AML-193 (cell line): ENCODE data around the gene STIP1.
"Not testable (repeated sequence)": the region's sequence is repeated elsewhere in the genome, so short reads cannot be mapped to it uniquely, and the experiment has no call there.

Source experiments
- DNase-seq, 2 experiments: peaks; one replicate each; lab custom pipeline; 2025; lab: John Stamatoyannopoulos, UW

STIP1 gene

GRCh38 chr11:64157631-64158394 is 28.2 kb upstream of the STIP1 start:
- DNase-seq, result no peak

DNA sequence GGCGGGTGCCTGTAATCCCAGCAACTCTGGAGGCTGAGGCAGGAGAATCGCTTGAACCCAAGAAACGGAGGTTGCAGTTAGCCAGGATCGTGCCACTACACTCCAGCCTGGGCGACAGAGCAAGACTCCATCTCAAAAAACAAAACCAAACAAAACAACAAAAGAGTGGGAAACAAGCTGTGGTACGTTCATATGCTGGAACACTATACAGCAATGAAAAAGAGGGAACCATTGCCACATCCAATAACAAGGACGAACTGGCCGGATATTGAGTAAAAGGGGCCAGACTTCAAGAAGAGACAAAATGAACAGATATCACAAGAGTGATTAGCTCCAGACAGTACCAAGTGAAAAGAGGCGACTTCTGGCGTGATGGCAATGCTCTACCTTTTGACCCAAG is 24.9 kb upstream of the STIP1 start:
- no peak for DNase-seq

GRCh38 chr11:64162769-64163168 is 23.2 kb upstream of the STIP1 start:
- DNase-seq, result not testable (repeated sequence)

- no peak for DNase-seq
Measured at GRCh38 chr11:64163951-64164350, 22.0 kb upstream of the STIP1 start.

DNA sequence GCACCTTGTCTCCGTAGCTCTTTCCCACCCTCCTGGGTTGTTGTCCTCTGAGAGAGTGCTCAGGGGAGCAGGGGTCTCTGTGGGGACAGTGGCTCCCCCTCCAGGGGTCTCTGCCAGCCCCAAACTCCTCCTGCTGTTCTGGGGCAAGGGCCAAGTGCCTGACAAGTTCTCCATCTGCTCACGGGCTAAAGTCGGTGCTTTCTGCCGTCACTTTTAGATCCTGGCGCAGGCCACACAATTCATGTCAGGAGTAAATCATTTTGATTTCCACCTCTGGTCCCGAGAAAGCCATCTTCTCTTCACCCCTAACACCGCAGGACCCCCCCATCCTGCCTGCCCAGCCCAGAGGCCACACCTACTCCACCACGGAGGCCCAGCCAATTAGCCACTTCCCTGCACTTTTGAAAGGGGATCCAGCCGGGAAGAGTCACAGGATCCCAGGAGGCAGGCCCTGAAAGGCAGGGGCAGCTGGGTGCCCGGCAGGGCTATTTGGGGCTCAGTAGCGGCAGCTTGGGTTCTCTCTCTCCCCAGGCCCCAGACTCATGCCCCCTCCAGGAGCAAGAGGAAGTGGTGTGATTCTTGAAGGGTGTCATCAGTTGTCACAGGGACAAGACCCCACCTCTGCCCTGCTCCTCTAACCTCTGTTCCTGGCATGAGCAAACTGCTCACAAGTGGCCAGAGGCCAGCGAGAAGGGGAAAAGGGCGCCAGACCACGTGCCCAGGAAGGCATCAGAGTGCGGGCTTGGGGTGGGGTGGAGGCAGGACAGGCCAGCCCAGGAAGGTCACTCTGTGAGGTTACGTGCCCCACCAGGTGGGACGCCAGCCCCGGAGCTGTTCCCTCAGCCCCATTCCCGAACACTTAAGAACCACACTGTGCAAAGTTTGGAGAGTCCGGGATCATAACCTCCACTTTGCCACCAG is 21.3 kb upstream of the STIP1 start:
- DNase-seq, result peak in 1 of 2 experiments; percentile 10

GRCh38 chr11:64165481-64165841 is 20.5 kb upstream of the STIP1 start:
- no peak for DNase-seq

- peak; percentile 76 to 77 for DNase-seq
Measured at GRCh38 chr11:64165842-64166635, 19.9 kb upstream of the STIP1 start, which contains the start of gene MACROD1. MACROD1 (minus strand) TSS chr11:64166113; CDS start chr11:64165994, 119 bp downstream.

GRCh38 chr11:64170419-64170818 is 15.6 kb upstream of the STIP1 start:
- DNase-seq, result no peak

DNA sequence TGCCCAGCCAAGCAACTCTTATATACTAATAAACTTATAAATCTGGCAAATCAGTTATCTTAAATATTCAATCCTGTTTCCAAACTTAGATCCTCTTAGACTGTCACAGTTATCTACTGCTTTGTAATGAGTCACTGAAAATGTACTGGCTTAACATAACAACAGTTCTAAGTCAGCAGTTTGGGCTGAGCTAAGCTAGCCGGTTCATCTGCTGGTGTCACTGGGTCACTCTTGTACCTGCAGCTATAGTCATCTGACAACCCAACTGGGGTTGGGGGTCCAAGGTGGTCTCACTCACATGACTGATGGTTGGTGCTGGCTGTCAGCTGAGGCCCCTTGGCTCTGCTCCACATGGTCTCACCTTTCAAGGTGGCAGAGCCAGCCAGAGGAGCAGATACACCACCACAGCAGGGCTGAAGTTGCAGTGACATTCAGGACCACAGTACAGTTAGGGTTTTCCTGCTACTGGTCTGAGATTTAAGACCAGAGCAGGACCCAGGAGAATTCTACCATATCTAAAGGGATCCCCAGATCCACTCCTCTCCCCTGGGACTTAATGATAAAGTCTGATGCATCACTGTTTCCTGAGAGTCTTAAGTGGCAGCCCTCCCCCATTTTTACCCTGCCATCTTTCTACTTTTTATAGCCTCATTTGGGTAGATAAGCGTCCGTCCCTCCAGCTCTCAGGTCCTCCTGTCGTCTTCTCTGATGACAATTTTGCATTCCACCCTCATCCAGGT is 12.2 kb upstream of the STIP1 start:
- DNase-seq, result no peak

- no peak for DNase-seq
Measured at GRCh38 chr11:64176751-64177150, 9.2 kb upstream of the STIP1 start.

- DNase-seq, result no peak
Measured at GRCh38 chr11:64178203-64178602, 7.8 kb upstream of the STIP1 start.

DNA sequence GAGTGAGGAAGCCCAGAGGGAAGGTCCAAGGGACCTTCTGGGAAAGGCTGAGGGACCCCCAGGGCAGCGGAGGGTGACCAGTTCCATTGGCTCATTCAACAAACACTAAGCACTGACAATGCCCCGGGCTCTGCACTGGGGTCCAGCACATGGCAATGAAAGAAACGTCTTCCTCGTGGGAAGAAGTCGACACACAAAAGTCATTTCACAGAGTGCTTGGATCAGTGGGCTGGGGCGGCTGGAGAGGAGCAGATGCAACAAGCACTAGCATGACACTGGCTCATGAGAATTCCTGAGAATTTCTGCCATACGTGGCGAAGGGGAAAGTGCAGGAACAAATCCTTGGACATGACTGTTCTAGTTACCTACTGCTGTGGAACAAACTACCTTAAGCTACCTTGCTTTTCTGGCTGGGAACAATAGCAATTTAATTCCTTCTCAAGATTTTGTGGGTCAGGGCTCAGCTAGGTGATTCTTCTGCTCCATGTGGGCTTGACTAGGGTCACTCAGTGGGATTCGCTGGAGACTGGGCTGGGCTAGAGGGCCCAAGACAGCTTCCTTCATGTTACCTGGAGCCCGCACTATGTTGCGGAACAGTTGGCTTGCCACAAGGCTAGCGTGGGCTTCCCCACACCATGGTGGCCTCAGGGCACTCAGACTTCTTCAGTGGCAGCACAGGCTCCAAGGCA is 6.9 kb upstream of the STIP1 start:
- no peak for DNase-seq

DNA sequence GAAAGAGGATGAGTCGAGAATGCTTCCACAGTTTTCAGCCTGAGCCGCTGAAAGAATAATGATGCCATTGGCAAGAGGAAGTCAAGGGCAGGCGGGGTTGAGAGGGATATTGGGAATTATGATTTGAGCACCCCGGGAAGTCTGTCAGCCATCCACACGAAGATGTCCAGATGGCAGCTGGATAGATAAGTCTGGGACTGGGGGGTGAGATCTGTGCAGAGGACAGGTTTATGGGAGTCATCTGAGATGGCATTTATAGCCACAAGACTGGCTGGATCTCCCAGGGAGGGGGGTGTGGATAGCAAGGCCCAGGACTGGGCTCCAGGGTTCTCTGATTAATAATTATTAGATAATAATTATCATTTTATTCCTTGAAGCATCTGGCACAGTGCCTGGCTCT is 5.1 kb upstream of the STIP1 start:
- no peak for DNase-seq

DNA sequence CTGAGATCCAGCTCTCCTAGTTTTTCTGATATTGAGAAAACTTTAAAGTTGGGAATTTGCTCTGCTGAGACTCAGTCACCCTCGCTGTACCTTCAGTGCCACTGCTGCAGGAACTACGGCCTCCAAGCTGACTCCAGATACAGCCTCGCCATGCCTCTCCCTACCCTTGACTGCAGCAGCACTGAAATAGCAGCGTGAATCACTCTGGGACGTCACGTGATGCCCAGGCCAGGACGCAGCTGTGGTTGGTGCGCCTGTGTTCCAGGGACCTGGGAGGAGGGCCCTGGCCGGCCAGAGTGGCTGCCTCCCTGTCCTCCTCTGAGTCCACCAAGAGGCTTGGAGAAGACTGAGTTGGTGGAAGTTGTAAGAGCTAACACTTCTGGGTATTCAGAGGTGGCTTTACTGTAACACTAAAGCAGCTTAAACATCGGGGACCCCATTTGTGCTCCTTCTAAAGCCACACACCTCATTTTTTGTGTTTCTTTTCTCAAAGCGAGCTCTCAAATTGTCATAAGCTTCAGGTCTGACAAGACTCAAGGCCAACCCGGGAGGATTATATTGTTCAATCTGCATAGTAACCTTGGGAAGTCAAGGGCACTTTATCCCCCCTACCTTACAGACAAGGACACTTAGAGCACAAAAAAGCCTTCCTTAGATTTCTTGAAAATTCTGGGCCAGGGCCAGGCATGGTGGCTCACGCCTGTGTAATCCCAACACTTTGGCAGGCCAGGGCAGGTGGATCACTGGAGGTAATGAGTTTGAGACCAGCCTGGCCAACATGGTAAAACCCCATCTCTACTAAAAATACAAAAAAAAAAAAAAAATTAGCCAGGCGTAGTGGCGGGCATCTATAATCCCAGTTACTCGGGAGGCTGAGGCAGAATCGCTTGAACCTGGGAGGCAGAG is 4.2 kb upstream of the STIP1 start:
- DNase-seq, result peak; percentile 72 to 81

GRCh38 chr11:64183890-64184289 is 2.1 kb upstream of the STIP1 start:
- no peak for DNase-seq

DNA sequence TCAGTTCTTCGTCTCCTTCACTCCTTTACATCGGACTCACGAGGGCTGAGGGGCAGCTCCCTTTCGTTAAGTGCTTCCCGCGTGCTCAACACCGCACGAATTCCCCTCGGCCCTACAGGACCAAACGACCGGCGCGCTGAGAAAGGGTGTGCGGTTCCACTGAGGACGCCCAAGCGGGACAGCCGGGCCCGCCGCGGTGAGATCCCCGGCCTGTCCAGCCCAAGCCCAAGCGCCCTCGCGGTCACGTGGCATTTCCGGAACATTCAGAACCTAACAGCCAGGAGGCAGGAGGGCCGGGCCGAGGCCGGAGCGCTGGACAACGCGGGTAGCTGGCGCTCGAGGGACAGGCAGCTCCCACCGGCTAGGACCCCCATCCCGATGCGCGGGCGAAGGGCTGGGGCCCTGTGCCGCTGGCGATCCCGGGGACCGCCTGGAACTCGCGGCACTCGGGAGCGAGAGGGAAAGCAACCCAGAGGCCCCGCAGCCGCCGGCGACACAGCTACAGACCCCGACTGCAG is 737 bp upstream of the STIP1 start:
- peak; percentile 40 to 57 for DNase-seq

DNA sequence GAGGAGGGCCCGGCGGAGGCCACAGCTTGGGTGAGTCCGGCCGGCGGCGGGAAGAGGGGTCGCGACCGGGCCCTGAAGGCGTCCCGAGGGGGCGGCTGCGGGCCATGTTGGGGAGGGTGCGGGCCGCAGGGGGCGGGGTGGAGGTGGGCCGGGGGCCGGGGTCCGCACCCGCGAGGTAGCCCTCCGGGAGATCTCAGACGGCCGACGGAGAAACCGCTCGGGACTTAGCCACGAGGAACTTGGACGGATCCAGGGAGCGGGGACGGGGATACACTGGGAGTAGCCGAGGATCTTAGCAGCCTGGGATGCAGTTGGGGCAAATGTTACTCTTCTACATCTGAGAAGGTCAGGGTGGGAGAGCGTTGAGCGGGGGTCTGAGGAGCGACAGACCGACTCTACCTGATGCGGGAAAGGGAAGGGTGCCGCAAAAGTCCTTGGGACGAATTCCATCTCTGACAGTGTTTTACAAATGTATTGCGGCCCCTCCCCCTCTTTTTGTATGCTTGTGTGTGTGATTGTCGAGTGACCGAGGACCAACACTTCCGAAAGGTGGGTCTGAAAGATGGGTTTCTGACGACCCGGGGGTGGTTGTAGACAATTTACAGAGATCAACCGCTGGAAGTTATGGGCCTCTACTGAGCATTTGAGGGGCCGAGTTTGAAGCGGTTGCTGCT is 658 bp downstream of the STIP1 start:
- no peak for DNase-seq

GRCh38 chr11:64192434-64192833 is 6.5 kb downstream of the STIP1 start:
- DNase-seq, result no peak

- DNase-seq, result no peak
Measured at GRCh38 chr11:64196626-64197025, 10.7 kb downstream of the STIP1 start.
